Measurements from ENCODE around the gene PPP4R1.
A peak's percentile ranks its signal among the peaks of the same experiment; 100 is the strongest.

The PPP4R1 gene

GRCh38 chr18:9536354-9537152, 77.8 kb downstream of the PPP4R1 start:
- H3K36me3 Mint-ChIP-seq (ENCODE audit: low read depth), result peaks cover 19% of the 10 kb centered on the region
- no peaks in the 10 kb centered on the region for H3K9me3 Mint-ChIP-seq
- no peaks in the 10 kb centered on the region for H3K27me3 Mint-ChIP-seq
- ATAC-seq, result no peak
- no peak overlapping the region for H3K27ac Mint-ChIP-seq
- H3K4me3 Mint-ChIP-seq, result no peak overlapping the region
- no peaks in the 10 kb centered on the region for H3K4me1 Mint-ChIP-seq
- DNase-seq, result no peak

GRCh38 chr18:9535430-9535991, 78.8 kb downstream of the PPP4R1 start:
- H3K4me1 Mint-ChIP-seq, result no peaks in the 10 kb centered on the region
- H3K9me3 Mint-ChIP-seq, result no peaks in the 10 kb centered on the region
- DNase-seq, result no peak
- ATAC-seq, result no peak
- H3K4me3 Mint-ChIP-seq, result no peak overlapping the region
- H3K27ac Mint-ChIP-seq, result no peak overlapping the region
- no peaks in the 10 kb centered on the region for H3K27me3 Mint-ChIP-seq
- peaks cover 20% of the 10 kb centered on the region for H3K36me3 Mint-ChIP-seq (ENCODE audit: low read depth)

DNA sequence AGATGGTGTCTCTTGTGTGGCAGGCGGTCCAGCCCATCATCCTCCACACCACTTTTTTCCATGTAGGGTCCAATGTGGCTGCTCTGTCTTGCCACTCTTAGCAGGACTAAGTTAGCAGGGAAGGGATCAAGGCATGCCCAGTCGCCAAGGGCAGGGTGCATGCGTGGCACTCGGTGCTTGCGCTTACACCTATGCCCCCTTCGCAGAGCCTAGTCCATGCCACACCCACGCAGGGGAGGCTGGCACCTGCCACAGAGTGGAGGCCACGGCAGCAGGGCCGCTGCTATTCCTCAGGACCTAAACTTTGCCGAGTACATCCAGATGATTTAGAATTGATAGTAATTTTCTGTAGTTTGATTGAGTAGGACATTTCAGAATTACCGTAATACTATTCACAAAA, 79.5 kb downstream of the PPP4R1 start:
- DNase-seq, result no peak
- Mint-ChIP-seq H3K36me3 (ENCODE audit: low read depth) (peaks cover 22% of the 10 kb centered on the region), H3K4me1 (no peaks in the 10 kb centered on the region), H3K4me3 (no peak overlapping the region), H3K27ac (no peak overlapping the region), H3K9me3 (no peaks in the 10 kb centered on the region), H3K27me3 (no peaks in the 10 kb centered on the region)
- no peak for ATAC-seq

- DNase-seq (no peak), ATAC-seq (no peak)
- no peaks in the 10 kb centered on the region for H3K27me3 Mint-ChIP-seq
- H3K4me3 Mint-ChIP-seq, result no peak overlapping the region
- H3K36me3 Mint-ChIP-seq (ENCODE audit: low read depth), result peaks cover 38% of the 10 kb centered on the region
- H3K4me1 Mint-ChIP-seq, result no peaks in the 10 kb centered on the region
- no peak overlapping the region for H3K27ac Mint-ChIP-seq
- H3K9me3 Mint-ChIP-seq, result no peaks in the 10 kb centered on the region
These were observed 82.5 kb downstream of the PPP4R1 start for GRCh38 chr18:9531791-9532410.

DNA sequence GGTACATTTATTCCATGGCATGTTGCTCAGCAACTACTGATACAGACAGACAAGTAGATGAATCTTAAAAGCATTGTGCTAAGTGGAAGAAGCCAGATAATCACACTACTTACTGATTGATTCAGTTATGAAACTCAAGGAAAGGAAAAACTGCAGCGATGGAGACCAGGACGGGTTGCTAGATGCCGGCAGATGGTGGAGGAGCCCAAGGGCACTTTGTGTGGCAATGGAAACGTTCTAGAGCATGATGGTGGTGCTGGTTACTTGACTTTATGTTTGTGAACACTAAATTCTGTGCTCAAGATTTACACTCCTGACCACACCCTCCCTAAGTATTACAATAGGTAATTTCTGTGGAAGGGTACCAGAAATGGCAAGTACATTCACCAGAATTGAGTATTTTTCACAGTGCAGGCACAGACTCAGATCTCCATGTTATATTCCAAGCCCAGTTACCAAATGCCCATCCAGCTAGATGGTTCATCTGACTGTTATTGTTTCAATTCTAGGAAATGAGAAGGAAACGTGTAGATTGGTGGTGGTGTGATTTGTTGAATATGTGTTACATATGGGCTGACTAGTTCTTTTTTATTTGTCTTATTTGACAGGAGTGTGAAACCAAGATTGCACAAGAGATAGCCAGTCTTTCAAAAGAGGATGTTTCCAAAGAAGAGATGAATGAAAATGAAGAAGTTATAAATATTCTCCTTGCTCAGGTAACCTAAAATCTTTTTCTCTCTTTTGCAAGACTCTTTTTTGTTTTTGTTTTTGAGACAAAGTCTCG, 83.9 kb downstream of the PPP4R1 start:
- H3K9me3 Mint-ChIP-seq, result no peaks in the 10 kb centered on the region
- DNase-seq (no peak), ATAC-seq (no peak)
- no peaks in the 10 kb centered on the region for H3K4me1 Mint-ChIP-seq
- no peaks in the 10 kb centered on the region for H3K27me3 Mint-ChIP-seq
- peaks cover 31% of the 10 kb centered on the region for H3K36me3 Mint-ChIP-seq (ENCODE audit: low read depth)
- H3K27ac Mint-ChIP-seq, result no peak overlapping the region
- H3K4me3 Mint-ChIP-seq, result no peak overlapping the region

GRCh38 chr18:9526458-9526857, 87.9 kb downstream of the PPP4R1 start:
- Mint-ChIP-seq H3K36me3 (ENCODE audit: low read depth) (peaks cover 32% of the 10 kb centered on the region), H3K4me1 (no peaks in the 10 kb centered on the region), H3K9me3 (no peaks in the 10 kb centered on the region), H3K4me3 (no peak overlapping the region), H3K27me3 (no peaks in the 10 kb centered on the region), H3K27ac (no peak overlapping the region)
- no peak for DNase-seq
- no peak for ATAC-seq

DNA sequence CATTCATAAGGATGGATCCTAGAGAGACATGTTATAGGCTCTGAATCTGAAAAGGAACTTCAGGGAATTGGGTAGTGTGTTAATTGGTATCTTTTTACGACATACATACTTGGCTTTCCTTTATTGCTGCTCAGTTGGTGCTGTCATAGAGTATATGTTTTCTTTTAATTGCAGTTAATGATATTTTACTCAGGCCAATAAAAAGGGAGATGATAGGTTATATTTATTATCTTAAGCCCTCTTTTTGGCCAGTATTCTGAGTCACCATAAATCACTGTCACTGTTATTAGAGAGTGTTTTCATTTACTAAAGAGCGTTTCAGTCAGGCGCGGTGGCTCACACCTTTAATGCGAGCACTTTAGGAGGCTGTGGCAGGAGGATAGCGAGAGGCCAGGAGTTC, 91.4 kb downstream of the PPP4R1 start:
- ATAC-seq, result no peak
- H3K9me3 Mint-ChIP-seq, result no peaks in the 10 kb centered on the region
- DNase-seq, result no peak
- H3K4me3 Mint-ChIP-seq, result no peak overlapping the region
- H3K36me3 Mint-ChIP-seq (ENCODE audit: low read depth), result peaks cover 22% of the 10 kb centered on the region
- no peaks in the 10 kb centered on the region for H3K27me3 Mint-ChIP-seq
- no peaks in the 10 kb centered on the region for H3K4me1 Mint-ChIP-seq
- no peak overlapping the region for H3K27ac Mint-ChIP-seq

- peaks cover 14% of the 10 kb centered on the region for H3K36me3 Mint-ChIP-seq (ENCODE audit: low read depth)
- H3K27me3 Mint-ChIP-seq, result no peaks in the 10 kb centered on the region
- ATAC-seq, result no peak
- H3K27ac Mint-ChIP-seq, result no peak overlapping the region
- no peaks in the 10 kb centered on the region for H3K4me1 Mint-ChIP-seq
- H3K4me3 Mint-ChIP-seq, result no peak overlapping the region
- H3K9me3 Mint-ChIP-seq, result no peaks in the 10 kb centered on the region
- no peak for DNase-seq
These were observed 92.6 kb downstream of the PPP4R1 start for GRCh38 chr18:9521770-9522169.

DNA sequence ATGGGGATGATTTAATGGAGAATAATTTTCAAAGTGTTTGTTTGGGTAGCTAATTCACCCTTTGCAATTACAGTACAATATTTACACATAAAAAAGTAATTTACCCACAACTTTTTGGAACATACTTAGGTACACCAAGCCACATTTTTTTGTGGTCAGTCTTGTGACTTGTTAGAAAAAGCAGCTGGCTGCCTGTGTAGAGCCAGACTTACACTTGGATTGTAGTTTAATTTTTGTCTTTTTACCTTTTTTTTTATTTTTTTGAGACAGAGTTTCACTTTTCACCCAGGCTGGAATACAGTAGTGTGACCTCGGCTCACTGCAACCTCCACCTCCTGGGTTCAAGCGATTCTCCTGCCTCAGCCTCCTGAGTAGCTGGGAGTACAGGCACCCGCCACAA, 93.7 kb downstream of the PPP4R1 start:
- H3K27me3 Mint-ChIP-seq, result no peaks in the 10 kb centered on the region

DNA sequence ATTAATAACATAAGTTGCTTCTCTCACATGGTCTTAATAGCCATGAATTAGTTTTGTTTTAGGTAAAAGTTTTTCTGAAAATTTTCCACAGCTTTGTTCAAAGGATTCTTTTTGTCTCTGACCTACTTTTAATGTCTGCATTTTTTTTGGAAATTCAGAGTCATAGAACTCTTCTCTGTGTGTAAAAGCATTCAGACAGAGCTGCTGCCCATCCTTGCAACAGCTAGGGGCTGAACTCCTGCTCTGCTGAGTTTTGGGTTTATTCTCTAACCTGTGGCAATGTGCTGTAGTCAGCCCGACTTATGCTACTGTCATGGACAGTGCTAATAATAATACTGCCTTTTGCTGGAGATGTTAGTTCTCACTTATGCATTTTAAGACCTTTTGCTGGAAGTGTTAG, 95.0 kb downstream of the PPP4R1 start:
- H3K27ac Mint-ChIP-seq, result no peak overlapping the region
- ATAC-seq (no peak), DNase-seq (no peak)
- no peak overlapping the region for H3K4me3 Mint-ChIP-seq
- H3K4me1 Mint-ChIP-seq, result no peaks in the 10 kb centered on the region
- peaks cover 7% of the 10 kb centered on the region for H3K36me3 Mint-ChIP-seq (ENCODE audit: low read depth)
- H3K9me3 Mint-ChIP-seq, result no peaks in the 10 kb centered on the region
- H3K27me3 Mint-ChIP-seq, result no peaks in the 10 kb centered on the region

More for the DNA sequence above, 93.7 kb downstream of the PPP4R1 start:
- Mint-ChIP-seq H3K27ac (no peak overlapping the region), H3K4me3 (no peak overlapping the region), H3K4me1 (no peaks in the 10 kb centered on the region), H3K36me3 (ENCODE audit: low read depth) (peaks cover 14% of the 10 kb centered on the region), H3K9me3 (no peaks in the 10 kb centered on the region)
- DNase-seq, result no peak
- no peak for ATAC-seq

DNA sequence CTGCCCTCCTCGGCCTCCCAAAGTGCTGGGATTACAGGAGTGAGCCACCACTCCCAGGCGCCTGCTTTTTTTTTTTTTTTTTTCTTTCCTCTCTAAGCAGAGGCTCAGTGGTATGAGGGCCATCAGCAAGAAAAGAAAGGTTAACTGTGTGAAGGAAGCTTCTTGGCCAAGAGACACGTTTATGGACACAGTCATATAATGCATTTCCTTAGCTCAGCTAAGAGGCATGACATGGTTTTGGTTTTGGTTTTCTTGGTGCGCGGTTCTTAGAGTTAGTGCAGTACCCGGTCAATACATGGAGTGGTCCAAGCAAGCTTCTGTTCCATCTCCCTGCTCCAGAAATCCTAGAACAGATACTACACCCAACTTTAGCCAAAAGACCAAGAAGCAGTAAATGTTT, 96.5 kb downstream of the PPP4R1 start:
- ATAC-seq (no peak), DNase-seq (no peak)
- Mint-ChIP-seq H3K9me3 (no peaks in the 10 kb centered on the region), H3K36me3 (ENCODE audit: low read depth) (peaks cover 1% of the 10 kb centered on the region), H3K4me3 (no peak overlapping the region), H3K27me3 (no peaks in the 10 kb centered on the region), H3K4me1 (no peaks in the 10 kb centered on the region), H3K27ac (no peak overlapping the region)

- H3K9me3 Mint-ChIP-seq, result no peaks in the 10 kb centered on the region
- no peak overlapping the region for H3K4me3 Mint-ChIP-seq
- DNase-seq (no peak), ATAC-seq (peak; percentile 33)
- no peaks in the 10 kb centered on the region for H3K4me1 Mint-ChIP-seq
- H3K27me3 Mint-ChIP-seq, result no peaks in the 10 kb centered on the region
- H3K27ac Mint-ChIP-seq, result no peak overlapping the region
- peaks cover 1% of the 10 kb centered on the region for H3K36me3 Mint-ChIP-seq (ENCODE audit: low read depth)
These were observed 97.8 kb downstream of the PPP4R1 start for GRCh38 chr18:9516437-9517064.

GRCh38 chr18:9513971-9514512, 100.3 kb downstream of the PPP4R1 start:
- no peaks in the 10 kb centered on the region for H3K36me3 Mint-ChIP-seq (ENCODE audit: low read depth)
- no peak overlapping the region for H3K27ac Mint-ChIP-seq
- DNase-seq, result no peak
- no peaks in the 10 kb centered on the region for H3K27me3 Mint-ChIP-seq
- no peaks in the 10 kb centered on the region for H3K9me3 Mint-ChIP-seq
- no peak for ATAC-seq
- no peak overlapping the region for H3K4me3 Mint-ChIP-seq
- no peaks in the 10 kb centered on the region for H3K4me1 Mint-ChIP-seq

DNA sequence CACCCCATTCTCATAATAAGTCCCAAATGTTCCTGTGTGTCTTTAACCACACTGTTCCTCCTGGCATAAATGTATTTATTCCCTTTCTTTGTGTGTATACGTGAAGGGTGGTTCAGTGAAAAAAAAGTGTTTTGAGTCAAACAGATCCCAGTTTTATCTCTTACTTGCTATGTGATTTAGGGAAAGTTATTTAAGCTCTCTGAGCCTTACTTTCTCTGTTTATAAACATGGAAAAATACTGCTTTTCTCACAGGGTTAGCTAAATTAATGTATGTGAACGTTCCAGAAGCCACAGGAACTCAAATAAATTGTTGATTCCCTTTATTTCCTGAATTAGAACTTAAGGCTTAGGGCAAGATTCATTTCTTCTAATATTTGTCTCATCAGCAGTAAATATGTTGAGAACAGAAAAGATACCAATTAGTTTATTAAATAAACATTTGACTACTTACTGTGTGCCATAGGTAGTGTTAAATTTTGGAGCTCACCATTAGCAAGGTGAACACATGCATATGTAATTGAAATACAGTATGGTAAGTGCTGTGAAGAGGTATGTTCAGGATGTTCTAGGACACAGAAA, 105.8 kb downstream of the PPP4R1 start:
- no peak for DNase-seq
- no peak overlapping the region for H3K4me3 Mint-ChIP-seq
- peaks cover 1% of the 10 kb centered on the region for H3K36me3 Mint-ChIP-seq (ENCODE audit: low read depth)
- no peak for ATAC-seq
- H3K27ac Mint-ChIP-seq, result no peak overlapping the region
- peaks cover 28% of the 10 kb centered on the region for H3K4me1 Mint-ChIP-seq
- no peaks in the 10 kb centered on the region for H3K27me3 Mint-ChIP-seq
- no peaks in the 10 kb centered on the region for H3K9me3 Mint-ChIP-seq

All from activated naive CD8-positive, alpha-beta T cell treated with anti-CD3 and anti-CD28 coated beads, Interleukin-2, amount 50 U/mL, for 24 hours (primary cell).